Stimulated activated CD8-positive, alpha-beta memory T cell treated with anti-CD3 and anti-CD28 coated beads, Interleukin-2, amount 100 ng/mL, for 1 hour (primary cell): ENCODE data around the gene MYADML2.
"Not testable (repeated sequence)": the region's sequence is repeated elsewhere in the genome, so short reads cannot be mapped to it uniquely, and the experiment has no call there.

Experiments
- DNase-seq, 2 donors: peaks; one replicate each; pipeline ENCODE4 v3.0.0-alpha.2; 2020; ENCODE audit warnings: low read depth in 2 of 2

The MYADML2 gene

GRCh38 chr17:81924557-81925532 lies 22.2 kb downstream of the MYADML2 start:
- DNase-seq = no peak

DNA sequence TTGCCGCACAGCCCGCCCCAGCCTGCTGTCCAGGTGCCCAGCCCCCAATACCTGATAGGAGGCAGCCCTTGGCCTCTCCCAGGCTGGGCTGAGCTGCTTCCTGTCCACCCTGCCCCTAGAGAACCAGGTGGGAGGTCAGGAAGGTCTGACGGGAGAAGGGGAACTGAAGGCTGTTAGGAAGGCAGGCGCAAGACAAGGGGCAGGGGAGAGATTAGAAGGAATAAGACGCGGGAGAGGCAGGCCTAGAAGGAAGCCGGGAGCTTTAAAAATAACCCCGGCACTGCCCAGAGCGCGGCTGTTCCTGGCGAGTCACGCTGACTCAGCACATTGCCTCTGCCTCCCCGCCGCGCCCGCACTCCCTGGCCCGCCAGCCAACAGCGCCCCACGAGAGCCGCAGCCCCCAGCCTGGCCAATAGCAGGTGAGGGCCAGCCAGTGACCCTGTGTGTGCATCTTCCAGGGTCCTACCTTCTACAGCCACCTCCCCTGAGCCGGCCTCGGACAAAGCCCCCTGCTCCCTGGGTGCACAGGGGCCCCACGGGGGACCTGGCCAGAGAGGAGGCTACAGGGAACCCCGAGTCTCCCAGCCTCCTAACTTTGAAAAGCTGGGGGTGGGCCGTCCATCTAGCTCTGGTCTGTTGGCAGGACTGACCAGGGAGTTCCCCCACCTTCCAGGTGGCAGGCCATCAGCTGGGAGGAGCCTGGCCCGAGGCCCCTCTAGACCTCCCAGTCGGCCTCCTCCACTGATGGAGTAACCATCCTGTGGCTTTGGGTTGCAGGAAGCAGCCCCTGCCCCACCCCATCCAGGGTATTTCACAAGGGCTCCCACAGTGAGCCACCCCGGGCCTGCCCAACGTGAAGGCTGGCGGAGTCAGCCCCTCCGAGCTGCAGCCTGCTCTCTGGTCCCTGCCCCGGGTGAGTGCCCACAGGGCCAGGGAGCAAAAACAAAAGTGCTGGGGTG lies 23.5 kb downstream of the MYADML2 start:
- DNase-seq = no peak

- DNase-seq = no peak
Measured at GRCh38 chr17:81922566-81923301, 24.3 kb downstream of the MYADML2 start.

- DNase-seq = no peak
Measured at GRCh38 chr17:81921996-81922565, 25.0 kb downstream of the MYADML2 start.

DNA sequence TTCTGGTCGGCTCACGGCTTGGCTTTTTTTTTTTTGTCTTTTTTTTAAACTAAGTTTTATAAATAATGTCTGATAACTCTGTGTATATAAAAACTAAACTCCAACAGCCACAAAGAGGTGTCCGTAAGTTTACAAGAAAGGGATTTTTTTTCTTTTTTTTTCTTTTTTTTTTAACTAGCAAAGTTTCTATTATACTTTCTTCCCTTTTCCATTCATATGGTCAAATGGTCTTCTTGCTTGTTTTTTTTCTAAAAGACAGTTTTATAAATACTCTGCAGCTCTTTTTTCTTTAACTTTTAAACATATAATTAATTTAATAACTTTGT lies 25.5 kb downstream of the MYADML2 start:
- no peak for DNase-seq

DNA sequence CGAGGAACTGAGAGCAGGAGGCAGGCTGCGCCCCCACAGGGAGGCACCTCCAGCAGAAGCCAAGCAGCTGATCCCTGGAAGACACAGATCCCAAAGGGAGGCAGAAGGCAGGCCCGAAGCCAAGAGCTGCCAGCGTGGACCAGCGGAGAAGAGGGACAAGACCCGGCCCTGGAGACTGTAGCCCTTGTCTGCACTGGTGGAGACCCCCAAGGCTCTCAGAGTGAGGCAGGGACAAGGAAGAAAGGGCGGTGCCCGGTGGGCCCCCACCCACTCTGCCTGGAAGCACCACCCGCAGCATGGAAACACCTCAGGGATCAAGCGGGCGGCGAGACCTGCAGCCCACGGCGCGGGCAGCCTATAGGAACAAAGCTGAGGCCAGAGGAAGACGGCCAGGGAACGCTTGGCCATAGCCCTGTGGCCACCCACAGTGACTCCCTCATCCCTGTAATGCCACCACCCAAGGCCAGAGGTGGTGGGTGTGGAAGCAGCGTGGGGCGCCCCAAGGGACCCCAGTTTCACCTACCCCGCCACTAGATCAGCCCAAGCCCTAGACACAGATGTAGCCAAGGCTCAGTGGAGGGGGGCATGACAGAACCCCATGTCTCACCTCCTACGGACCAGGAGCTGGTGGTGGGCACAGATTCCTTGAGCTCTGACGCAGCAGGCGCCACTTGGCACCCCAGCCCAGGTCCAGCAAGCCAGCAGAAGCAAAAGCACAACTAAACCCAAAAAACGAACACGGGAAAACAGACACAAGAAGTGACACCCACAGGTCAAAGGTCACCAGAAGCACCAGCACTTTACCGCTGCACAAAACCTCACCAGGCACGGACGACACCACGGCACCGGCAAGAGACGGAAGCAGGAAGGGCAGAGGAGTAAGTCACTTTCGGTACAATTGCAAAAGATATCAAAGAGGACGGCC lies 26.2 kb downstream of the MYADML2 start:
- DNase-seq = no peak

- no peak for DNase-seq
Measured at GRCh38 chr17:81918832-81919545, 28.0 kb downstream of the MYADML2 start.

GRCh38 chr17:81918333-81918669 lies 28.7 kb downstream of the MYADML2 start:
- not testable (repeated sequence) for DNase-seq

DNA sequence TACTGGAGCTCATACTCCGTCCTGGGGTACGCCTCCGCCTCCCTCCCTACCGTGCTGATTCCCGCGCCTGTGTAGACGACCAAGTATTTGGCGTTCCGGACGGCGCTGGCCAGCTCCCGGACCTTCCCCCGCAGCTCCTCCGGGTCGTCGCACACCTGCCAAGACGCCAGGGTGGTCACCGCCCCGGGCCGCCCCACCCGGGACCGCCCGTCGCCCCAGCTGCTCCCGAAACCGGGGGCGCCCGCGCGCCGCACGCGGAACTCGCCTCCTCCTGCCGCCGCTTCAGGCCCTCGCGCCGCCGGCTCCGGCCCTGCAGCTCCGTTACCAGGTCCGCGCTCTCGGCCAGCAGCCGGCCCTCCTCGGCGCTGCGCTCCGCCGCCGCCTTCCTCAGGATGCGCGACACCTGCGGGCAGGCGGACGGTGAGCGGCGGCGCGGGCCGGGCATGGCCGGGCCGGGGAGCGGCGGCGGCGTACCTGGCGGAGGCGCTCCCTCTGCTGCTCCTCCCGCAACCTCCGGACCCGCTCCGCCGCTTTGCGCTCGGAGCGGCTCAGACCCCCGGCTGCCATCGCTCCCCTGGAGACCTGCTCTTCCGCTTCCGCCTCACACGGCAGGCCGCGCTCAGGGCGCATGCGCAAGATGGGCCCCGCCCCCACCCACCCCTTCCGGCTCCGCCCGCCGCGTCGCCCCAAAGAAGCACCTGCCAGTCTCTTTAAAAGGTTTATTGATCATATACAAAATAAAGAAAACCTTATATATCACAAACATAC lies 29.3 kb downstream of the MYADML2 start, which contains the start of gene SIRT7:
SIRT7 (minus strand) TSS at position 612 of the 768 bp plus-strand sequence; CDS start at position 567, 45 bp downstream.
- DNase-seq = peak; percentile 67 to 73

DNA sequence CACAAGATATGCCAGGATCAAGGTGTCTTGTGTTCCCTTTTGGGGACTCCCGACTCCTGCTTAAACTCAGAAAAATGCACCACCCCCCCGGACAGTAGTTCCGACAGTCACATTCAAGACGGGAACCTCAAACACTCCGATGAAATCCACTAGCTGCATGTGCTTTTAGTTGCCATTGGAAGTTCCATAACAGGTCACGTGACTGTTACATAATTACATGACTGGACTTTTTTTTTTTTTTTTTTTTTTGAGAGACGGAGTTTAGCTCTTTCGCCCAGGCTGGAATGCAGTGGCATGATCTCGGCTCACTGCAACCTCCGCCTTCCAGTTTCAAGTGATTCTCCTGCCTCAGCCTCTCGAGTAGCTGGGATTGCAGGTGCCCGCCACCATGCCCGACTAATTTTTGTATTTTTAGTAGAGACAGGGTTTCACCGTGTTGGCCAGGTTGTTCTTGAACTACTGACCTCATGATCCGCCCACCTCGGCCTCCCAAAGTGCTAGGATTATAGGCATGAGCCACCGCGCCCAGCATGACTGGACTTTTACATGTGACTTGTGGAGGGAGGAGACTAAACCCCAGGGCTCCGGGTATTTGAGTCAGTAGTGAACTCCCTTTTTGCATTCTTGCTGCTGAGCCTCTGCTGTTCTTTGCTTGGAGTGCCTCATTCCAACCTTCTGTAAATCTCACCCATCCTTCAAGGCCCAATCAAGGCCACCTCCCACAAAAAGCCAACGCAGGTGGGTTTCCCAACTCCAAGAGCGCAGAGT lies 30.6 kb downstream of the MYADML2 start:
- no peak for DNase-seq

GRCh38 chr17:81915331-81915730 lies 31.7 kb downstream of the MYADML2 start:
- DNase-seq = no peak

DNA sequence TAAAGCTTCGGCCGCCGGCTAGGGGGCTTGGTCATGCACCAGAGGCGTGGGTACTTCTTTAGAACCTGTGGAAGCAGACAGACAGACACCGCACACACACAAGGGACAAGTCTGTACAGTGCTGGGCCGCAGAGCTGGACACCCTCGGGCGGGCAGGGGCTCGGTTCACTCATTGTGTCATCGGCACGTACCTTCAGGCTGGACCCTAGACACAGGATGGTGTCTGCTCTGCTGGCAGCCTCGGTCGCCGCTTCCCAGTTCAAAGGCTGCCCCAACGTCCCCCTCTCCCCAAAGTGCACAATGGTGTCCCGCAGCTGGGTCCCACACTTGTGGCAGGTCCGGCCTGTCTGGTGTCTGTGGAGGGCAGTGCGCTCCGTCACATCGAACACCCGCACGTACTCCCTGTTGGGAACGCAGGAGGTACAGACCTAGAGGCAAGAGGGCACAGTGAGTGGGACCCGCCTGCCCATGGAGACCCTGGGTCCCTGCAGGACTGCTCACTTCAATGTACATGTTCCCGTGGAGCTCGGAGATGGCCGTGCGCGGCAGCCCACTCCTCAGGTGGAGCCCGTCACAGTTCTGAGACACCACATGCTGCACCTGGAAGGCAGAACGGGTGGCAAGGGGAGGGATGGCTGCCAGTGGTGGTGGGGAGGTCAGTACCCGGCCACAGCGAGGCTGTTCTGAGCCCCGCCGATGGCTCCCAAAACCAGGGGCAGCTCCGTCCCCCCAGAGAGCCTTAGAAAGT lies 32.8 kb downstream of the MYADML2 start:
- DNase-seq = no peak

GRCh38 chr17:81913394-81914102 lies 33.5 kb downstream of the MYADML2 start:
- no peak for DNase-seq

- DNase-seq = no peak
Measured at GRCh38 chr17:81912441-81913309, 34.4 kb downstream of the MYADML2 start.

- DNase-seq = no peak
Measured at GRCh38 chr17:81911969-81912368, 35.1 kb downstream of the MYADML2 start.
